ENCODE results near the gene TTC39B.

Gene TTC39B

DNA sequence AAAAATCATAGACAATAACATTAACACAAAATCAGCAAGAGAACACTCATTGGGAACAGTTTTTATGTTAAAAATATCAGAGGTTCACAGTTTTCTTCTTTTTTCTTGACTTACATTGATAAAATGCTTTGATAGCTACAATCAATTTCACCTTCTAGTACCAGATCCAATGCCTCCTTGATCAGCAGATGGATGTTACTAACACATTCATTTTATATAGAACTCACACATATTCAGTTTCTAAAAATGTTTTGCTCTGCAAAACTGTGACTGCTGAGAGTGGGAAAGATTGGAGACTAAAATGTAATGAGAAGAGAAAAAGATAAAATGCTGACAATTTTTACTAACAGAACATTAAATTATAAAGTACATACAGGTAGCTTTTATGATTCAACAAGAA, 143.1 kb downstream of the TTC39B start:
- ChIA-PET POLR2A (no interaction called here), CTCF (no interaction called here)
- TF ChIP-seq ZNF785 (tag by site-specific recombination; IDR thresholded peaks at IDR 0.05) = no peak
- no peak for TF ChIP-seq KLF7 (tag by site-specific recombination; IDR thresholded peaks at IDR 0.05; ENCODE audit: borderline replicate concordance)
- TF ChIP-seq ZNF76 (tag by site-specific recombination; IDR thresholded peaks at IDR 0.05; ENCODE audit: borderline replicate concordance, low read depth) = no peak
- TF ChIP-seq ZNF514 (tag by site-specific recombination; IDR thresholded peaks at IDR 0.05) = no peak
- no peak for TF ChIP-seq SCRT1 (tag by site-specific recombination; IDR thresholded peaks at IDR 0.05; ENCODE audit: borderline replicate concordance)
- TF ChIP-seq ZIC2 (tag by site-specific recombination; IDR thresholded peaks at IDR 0.05) = no peak
- no peak for TF ChIP-seq ZNF658 (tag by site-specific recombination; IDR thresholded peaks at IDR 0.05)
- Histone ChIP-seq H3K36me3 (ENCODE audit: control insufficient read depth in 2 of 2, insufficient read depth in 1 of 2, low read length in 2 of 2) (no peaks in the 10 kb centered on the region), H3K27ac (ENCODE audit: extremely low read depth, low read depth, low read length) (no peak overlapping the region), H3K4me3 (ENCODE audit: low read depth, low read length) (no peak overlapping the region), H3K4me1 (ENCODE audit: control insufficient read depth, insufficient read depth, low read length) (no peaks in the 10 kb centered on the region), H3K9me3 (ENCODE audit: control insufficient read depth, insufficient read depth, low read depth, low read length) (no peaks in the 10 kb centered on the region)

DNA sequence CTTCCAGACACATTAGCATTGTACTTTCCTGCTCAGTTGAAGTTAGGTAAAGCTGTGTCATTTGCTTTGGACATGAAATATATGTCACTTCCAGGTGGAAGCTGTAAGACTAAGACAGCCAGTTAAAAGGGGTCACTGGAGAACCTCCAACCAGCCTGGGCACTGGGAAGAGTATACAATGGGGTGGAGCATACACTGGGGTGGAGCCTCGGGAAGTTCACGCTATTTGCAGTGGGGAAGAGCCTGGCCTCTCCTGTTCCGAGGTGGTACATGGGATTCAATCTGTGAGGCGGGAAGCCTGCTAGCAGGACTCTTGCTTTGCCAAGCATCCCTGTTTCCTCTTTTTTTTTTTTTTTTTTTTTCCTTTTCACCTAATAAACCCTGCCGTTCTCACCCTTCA, 145.3 kb downstream of the TTC39B start:
- CTCF ChIA-PET = interaction anchor here (0.6 kb wide), 1 partner anchor 49 kb away, joined by 3 read pairs; no protein-coding TSS in a partner anchor
- H3K36me3 ChIP-seq (ENCODE audit: control insufficient read depth in 2 of 2, insufficient read depth in 1 of 2, low read length in 2 of 2) = no peaks in the 10 kb centered on the region
- H3K4me1 ChIP-seq (ENCODE audit: control insufficient read depth, insufficient read depth, low read length) = no peaks in the 10 kb centered on the region
- TF ChIP-seq ZBTB1 (tag by site-specific recombination; IDR thresholded peaks at IDR 0.05) (no peak), TCF7L2 (IDR thresholded peaks at IDR 0.05; ENCODE audit: borderline replicate concordance, low read depth, low read length) (no peak), OSR2 (tag by site-specific recombination; IDR thresholded peaks at IDR 0.05) (no peak), ZNF785 (tag by site-specific recombination; IDR thresholded peaks at IDR 0.05) (no peak), ZNF791 (tag by site-specific recombination; IDR thresholded peaks at IDR 0.05) (no peak), RBAK (tag by site-specific recombination; IDR thresholded peaks at IDR 0.05) (no peak), ZNF768 (tag by site-specific recombination; IDR thresholded peaks at IDR 0.05) (no peak), ZNF548 (tag by site-specific recombination; IDR thresholded peaks at IDR 0.05) (no peak)
- TF ChIP-seq, protein P1, sequence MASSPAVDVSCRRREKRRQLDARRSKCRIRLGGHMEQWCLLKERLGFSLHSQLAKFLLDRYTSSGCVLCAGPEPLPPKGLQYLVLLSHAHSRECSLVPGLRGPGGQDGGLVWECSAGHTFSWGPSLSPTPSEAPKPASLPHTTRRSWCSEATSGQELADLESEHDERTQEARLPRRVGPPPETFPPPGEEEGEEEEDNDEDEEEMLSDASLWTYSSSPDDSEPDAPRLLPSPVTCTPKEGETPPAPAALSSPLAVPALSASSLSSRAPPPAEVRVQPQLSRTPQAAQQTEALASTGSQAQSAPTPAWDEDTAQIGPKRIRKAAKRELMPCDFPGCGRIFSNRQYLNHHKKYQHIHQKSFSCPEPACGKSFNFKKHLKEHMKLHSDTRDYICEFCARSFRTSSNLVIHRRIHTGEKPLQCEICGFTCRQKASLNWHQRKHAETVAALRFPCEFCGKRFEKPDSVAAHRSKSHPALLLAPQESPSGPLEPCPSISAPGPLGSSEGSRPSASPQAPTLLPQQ (tag by site-specific recombination; IDR thresholded peaks at IDR 0.05) = no peak
- TF ChIP-seq, protein P2, sequence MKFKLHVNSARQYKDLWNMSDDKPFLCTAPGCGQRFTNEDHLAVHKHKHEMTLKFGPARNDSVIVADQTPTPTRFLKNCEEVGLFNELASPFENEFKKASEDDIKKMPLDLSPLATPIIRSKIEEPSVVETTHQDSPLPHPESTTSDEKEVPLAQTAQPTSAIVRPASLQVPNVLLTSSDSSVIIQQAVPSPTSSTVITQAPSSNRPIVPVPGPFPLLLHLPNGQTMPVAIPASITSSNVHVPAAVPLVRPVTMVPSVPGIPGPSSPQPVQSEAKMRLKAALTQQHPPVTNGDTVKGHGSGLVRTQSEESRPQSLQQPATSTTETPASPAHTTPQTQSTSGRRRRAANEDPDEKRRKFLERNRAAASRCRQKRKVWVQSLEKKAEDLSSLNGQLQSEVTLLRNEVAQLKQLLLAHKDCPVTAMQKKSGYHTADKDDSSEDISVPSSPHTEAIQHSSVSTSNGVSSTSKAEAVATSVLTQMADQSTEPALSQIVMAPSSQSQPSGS (tag by site-specific recombination; IDR thresholded peaks at IDR 0.05; ENCODE audit: low read depth) = no peak
- TF ChIP-seq, protein P3, sequence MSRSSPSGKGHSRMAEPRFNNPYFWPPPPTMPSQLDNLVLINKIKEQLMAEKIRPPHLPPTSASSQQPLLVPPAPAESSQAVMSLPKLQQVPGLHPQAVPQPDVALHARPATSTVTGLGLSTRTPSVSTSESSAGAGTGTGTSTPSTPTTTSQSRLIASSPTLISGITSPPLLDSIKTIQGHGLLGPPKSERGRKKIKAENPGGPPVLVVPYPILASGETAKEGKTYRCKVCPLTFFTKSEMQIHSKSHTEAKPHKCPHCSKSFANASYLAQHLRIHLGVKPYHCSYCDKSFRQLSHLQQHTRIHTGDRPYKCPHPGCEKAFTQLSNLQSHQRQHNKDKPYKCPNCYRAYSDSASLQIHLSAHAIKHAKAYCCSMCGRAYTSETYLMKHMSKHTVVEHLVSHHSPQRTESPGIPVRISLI (tag by site-specific recombination; IDR thresholded peaks at IDR 0.05) = no peak
- H3K9me3 ChIP-seq (ENCODE audit: control insufficient read depth, insufficient read depth, low read depth, low read length) = no peaks in the 10 kb centered on the region
- no peak overlapping the region for H3K27ac ChIP-seq (ENCODE audit: extremely low read depth, low read depth, low read length)
- POLR2A ChIA-PET = no interaction called here
- no peak overlapping the region for H3K4me3 ChIP-seq (ENCODE audit: low read depth, low read length)

DNA sequence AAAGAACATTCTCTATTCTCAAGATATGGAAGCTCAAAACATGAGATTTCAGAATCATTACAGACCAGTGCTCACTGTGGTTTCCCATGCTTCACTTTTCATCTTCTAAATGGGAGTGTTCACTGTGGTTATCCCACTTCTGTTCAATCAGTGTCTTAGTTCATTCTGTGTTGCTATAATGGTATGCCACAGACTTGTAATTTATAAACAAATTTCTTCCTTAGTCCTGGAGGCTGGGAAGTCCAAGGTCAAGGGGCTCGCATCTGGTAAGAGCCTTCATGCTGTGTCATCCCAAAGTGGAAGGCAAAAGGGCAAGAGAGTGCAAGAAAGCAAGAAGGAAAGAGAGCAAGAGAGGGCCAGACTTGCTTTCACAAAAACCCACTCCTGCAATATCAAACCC, 146.3 kb downstream of the TTC39B start:
- TF ChIP-seq ZNF423 (tag by site-specific recombination; IDR thresholded peaks at IDR 0.05) (no peak), ZNF404 (tag by site-specific recombination; IDR thresholded peaks at IDR 0.05) (no peak), HOXC10 (CRISPR knock-in tag; IDR thresholded peaks at IDR 0.05) (no peak), ZNF133 (tag by site-specific recombination; IDR thresholded peaks at IDR 0.05) (no peak), HOXD13 (CRISPR knock-in tag; IDR thresholded peaks at IDR 0.05; ENCODE audit: borderline replicate concordance) (no peak), ZBTB8A (tag by site-specific recombination; IDR thresholded peaks at IDR 0.05) (no peak), ZNF214 (tag by site-specific recombination; IDR thresholded peaks at IDR 0.05; ENCODE audit: borderline replicate concordance) (no peak), ZNF785 (tag by site-specific recombination; IDR thresholded peaks at IDR 0.05) (no peak), ZNF660 (tag by site-specific recombination; IDR thresholded peaks at IDR 0.05) (no peak)
- Histone ChIP-seq H3K36me3 (ENCODE audit: control insufficient read depth in 2 of 2, insufficient read depth in 1 of 2, low read length in 2 of 2) (no peaks in the 10 kb centered on the region), H3K4me3 (ENCODE audit: low read depth, low read length) (no peak overlapping the region), H3K27ac (ENCODE audit: extremely low read depth, low read depth, low read length) (no peak overlapping the region), H3K9me3 (ENCODE audit: control insufficient read depth, insufficient read depth, low read depth, low read length) (no peaks in the 10 kb centered on the region), H3K4me1 (ENCODE audit: control insufficient read depth, insufficient read depth, low read length) (no peaks in the 10 kb centered on the region)
- ChIA-PET POLR2A (no interaction called here), CTCF (no interaction called here)
